Hematopoietic multipotent progenitor cell (in vitro differentiated cells): ENCODE results near the gene TIMP1. TPM values are rescaled to one million over a fixed set of nuclear protein-coding genes. Genes with fewer than 3 reads are reported as not detected.

Experiments used
- DNase-seq, 3 donors: peaks; one replicate each; pipeline ENCODE4 v3.0.0-alpha.2; 2011 to 2015; ENCODE audit warnings: low read depth in 2 of 3, low spot score in 2 of 3
- small RNA-seq: library from RNA; depleted of rRNA; stranded (forward); fragments of <200 nt; gene quantifications from one replicate; pipeline ENCODE3, GENCODE V24; 2012
- total RNA-seq: library from RNA; depleted of rRNA; stranded (reverse); fragments of >200 nt; gene quantifications from one replicate; pipeline ENCODE4 v1.2.3, GENCODE V29; 2012

Gene TIMP1
- total RNA-seq, 1 donor = 43.1 TPM

DNA sequence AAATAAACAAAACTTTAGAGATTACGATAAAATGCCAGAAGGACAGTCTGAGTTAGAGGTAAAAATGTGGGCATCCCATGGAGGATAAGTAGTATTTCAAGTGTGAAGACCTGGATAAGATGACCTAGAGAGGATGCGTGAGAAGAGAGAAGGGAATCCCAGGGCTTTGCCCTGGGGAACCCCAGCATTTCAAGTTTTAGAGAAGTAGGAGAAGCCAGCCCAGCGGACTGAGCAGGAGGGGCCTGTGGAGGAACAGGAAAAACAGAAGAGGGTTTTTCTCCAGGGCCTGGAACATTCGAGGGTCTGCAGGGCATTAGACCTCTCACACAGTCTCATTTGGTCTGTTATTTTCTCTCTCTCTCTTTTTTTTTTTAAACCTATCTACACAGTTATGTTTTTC lies 50.4 kb downstream of the TIMP1 start:
- DNase-seq = no peak

DNA sequence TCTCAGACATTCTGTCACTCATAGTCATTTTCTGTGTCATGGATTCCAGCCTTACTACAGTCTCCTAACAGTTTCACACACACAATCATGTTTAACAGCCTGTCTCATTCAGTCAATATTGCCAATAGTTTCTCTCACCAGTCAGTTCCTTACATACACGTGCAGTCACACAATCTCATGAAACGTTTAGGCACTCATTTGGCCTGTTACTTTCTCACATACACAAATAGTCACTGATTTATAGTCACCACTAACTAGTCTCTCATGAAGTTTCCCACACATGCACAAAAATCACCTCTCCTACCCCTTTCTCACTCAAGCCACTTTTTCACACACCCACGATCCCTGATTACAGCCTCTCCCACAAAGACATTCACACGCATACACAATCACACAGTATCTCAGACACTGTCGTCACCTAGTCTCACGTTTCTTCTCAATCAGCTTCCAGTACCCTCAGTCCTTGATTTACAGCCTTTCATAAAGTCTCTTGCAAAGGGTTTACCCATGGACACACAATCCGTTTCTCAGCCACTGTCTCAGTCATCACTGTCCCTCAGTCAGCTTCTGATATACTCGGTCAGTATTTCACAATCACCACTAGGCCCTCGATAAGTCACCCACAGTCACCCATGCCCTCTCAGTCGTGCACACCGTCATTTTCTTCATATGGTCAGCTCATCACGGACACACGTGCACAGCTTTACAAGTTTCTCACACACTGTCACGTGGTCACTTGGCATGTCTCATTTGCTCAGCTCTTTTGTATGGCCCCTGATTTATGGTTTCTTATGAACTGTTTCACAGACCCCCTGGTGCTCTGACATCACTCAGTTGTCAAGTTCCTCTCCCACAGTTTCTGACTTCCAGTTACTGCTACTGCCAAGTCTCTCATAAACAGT lies 51.7 kb downstream of the TIMP1 start:
- DNase-seq = no peak

- no peak for DNase-seq
Measured at GRCh38 chrX:47634871-47635575, 52.8 kb downstream of the TIMP1 start.

Small RNAs within 50 kb of the gene (small RNA-seq; reads per million reads assigned to genes)
- gene MIR4769 = not detected

Other genes starting within 250 kb of the TIMP1 start
- gene ZNF157, start 211.9 kb upstream of the TIMP1 start, total RNA-seq = 0.54 TPM
- 5.1 TPM for gene ZNF41, start 99.2 kb upstream of the TIMP1 start, total RNA-seq
- 40.7 TPM for gene ARAF, start 21.2 kb upstream of the TIMP1 start, total RNA-seq
- gene SYN1, start 37.4 kb downstream of the TIMP1 start, total RNA-seq = 0.27 TPM
- 23.7 TPM for gene CFP, start 47.5 kb downstream of the TIMP1 start, total RNA-seq
- 25.9 TPM for gene ELK1, start 68.1 kb downstream of the TIMP1 start, total RNA-seq
- 257 TPM for gene UXT, start 76.7 kb downstream of the TIMP1 start, total RNA-seq